Central memory CD8-positive, alpha-beta T cell (primary cell): ENCODE data around the gene ITPK1.

Source experiments
- ATAC-seq: fragments of 150-1000 bp; cut with Tn5 transposase; replicated peaks from 2 replicates; pipeline ENCODE4 v1.10.0; 2022; ENCODE audit warnings: mild to moderate bottlenecking, moderate FRiP score, moderate number of reproducible peaks; ENCODE audit not compliant: poor library complexity, severe bottlenecking; ENCODE audit errors: extremely low read depth
- DNase-seq, 2 donors: peaks; one replicate each; pipeline ENCODE4 v3.0.0; 2021; ENCODE audit warnings: low spot score in 2 of 2
- H3K27ac Mint-ChIP-seq: one replicate; pipeline ENCODE4 v1.8.0; 2022; ENCODE audit warnings: low read depth, mild to moderate bottlenecking, moderate library complexity, mixed read lengths
- H3K27me3 Mint-ChIP-seq: one replicate; pipeline ENCODE4 v1.8.0; 2022; ENCODE audit warnings: mixed read lengths
- H3K36me3 Mint-ChIP-seq: one replicate; pipeline ENCODE4 v1.8.0; 2022; ENCODE audit warnings: mild to moderate bottlenecking, moderate library complexity, mixed read lengths; ENCODE audit not compliant: insufficient read depth
- H3K4me1 Mint-ChIP-seq: one replicate; pipeline ENCODE4 v1.8.0; 2022; ENCODE audit warnings: mixed read lengths
- H3K4me3 Mint-ChIP-seq: one replicate; pipeline ENCODE4 v1.8.0; 2022; ENCODE audit warnings: mild to moderate bottlenecking, moderate library complexity, mixed read lengths
- H3K9me3 Mint-ChIP-seq: one replicate; pipeline ENCODE4 v1.8.0; 2022; ENCODE audit warnings: mixed read lengths

The ITPK1 gene

DNA sequence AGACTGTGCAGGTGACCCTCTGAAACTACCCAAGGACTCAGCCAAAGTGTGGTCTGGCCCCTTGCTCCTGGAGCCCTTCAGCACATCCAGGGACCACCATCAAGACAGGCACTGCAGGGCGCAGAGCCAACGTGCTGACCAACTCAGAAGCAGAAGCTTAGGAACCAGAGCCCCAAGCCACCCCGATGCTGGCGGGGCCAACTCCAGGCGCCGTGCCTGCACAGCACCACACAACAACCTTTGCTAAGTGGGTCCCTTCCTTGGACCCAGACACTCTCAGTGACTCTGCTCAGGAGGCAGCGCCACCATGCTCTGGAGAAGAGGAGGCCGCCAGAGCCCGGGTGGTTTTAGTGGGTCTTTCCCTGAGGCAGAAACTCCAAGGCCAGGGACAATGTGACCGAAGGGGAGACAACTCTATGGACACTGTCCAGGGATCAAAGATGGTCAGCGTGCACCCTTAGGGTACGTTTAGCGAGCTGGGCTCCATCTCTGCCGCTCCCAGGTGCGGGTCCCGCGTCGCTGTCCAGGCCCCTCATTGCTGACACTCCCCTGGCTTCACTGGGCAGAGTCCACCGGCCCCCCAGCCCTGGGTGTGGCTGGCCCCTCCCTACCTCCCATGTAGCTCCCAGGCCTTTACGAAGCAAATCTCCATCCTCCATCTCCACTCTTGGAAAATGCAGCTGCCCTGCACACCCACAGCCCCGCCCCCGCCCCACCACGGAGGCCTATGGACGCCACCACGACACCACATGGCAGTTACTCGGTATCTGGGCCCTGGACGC, 176.6 kb downstream of the ITPK1 start:
- H3K27ac Mint-ChIP-seq = no peak overlapping the region
- no peaks in the 10 kb centered on the region for H3K4me1 Mint-ChIP-seq
- no peaks in the 10 kb centered on the region for H3K27me3 Mint-ChIP-seq
- no peak for DNase-seq
- H3K4me3 Mint-ChIP-seq = no peak overlapping the region
- no peak for ATAC-seq
- peaks cover 10% of the 10 kb centered on the region for H3K36me3 Mint-ChIP-seq
- H3K9me3 Mint-ChIP-seq = no peaks in the 10 kb centered on the region

- no peak for ATAC-seq
- Mint-ChIP-seq H3K36me3 (peaks cover 10% of the 10 kb centered on the region), H3K9me3 (no peaks in the 10 kb centered on the region)
These were observed 177.4 kb downstream of the ITPK1 start for GRCh38 chr14:92938235-92938875.

DNA sequence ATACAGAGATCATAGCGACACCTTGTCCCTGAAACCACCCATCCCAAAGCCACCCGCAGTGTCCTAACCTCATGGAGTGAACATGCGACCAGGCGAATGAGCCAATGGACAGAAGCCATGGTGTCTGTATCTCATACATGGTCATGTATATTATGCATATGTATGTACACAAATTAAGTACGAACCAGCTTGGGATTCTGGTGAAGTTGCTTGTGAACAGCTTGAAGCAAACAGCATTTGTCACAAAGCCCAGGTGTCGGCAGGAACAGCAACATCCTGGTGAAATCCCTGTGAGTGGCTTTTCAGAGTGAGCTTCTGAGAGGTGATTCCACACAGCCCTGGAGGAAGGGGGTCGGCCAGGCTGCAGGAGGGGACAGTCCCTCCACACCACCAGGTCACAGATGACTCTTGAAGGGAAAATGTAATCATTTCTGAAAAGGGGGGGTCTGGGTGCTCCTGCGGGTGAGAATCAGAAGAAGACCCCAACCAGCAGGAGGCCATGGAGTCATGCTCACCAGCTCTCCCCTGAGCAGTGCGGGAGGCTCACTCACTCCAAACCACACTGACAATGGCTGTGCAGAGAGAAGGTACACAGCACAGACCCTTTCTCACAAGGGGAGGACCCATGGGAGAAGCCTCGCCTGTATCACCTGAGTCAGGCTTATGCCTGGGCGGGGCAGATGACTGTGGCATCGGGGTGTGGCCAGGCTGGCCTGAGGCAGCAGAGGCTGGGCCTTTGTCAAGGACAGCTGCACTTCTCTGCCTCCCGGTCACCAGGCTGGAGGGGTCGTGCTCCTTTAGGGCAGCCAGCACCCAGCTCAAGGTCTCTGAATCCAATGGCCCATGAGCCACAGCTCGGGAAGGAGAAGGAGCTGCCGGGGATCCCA, 178.4 kb downstream of the ITPK1 start:
- Mint-ChIP-seq H3K4me3 (no peak overlapping the region), H3K27me3 (no peaks in the 10 kb centered on the region), H3K4me1 (no peaks in the 10 kb centered on the region), H3K36me3 (peaks cover 5% of the 10 kb centered on the region), H3K27ac (no peak overlapping the region), H3K9me3 (no peaks in the 10 kb centered on the region)
- ATAC-seq = no peak
- DNase-seq = no peak

More at GRCh38 chr14:92938235-92938875, 177.4 kb downstream of the ITPK1 start:
- no peak for DNase-seq
- Mint-ChIP-seq H3K4me3 (no peak overlapping the region), H3K4me1 (no peaks in the 10 kb centered on the region), H3K27me3 (no peaks in the 10 kb centered on the region), H3K27ac (no peak overlapping the region)

DNA sequence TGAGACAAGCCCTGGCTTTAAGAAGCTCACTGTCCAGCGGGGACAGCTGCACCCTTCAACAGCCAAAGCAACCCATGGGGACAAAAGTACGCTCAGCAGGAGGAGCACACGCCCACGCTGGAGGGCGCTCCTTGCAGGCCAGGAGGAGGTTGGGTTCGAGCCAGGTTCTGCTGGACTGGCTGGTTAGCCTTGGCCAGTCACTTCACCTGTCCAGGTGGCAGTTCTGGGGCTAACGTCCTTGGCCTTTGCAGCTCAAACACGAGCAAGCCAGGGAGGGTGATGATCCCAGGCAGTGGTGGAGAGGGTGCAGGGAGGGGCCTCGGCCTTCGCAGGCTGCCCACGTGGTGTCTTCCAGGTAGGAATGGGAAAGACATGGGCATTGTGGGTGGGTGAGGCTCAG, 179.6 kb downstream of the ITPK1 start:
- no peak overlapping the region for H3K4me3 Mint-ChIP-seq
- ATAC-seq = no peak
- DNase-seq = no peak
- H3K9me3 Mint-ChIP-seq = no peaks in the 10 kb centered on the region
- H3K27ac Mint-ChIP-seq = no peak overlapping the region
- no peaks in the 10 kb centered on the region for H3K27me3 Mint-ChIP-seq
- peaks cover 1% of the 10 kb centered on the region for H3K36me3 Mint-ChIP-seq
- no peaks in the 10 kb centered on the region for H3K4me1 Mint-ChIP-seq

GRCh38 chr14:92935446-92935845, 180.3 kb downstream of the ITPK1 start:
- no peak for ATAC-seq
- no peak for DNase-seq
- Mint-ChIP-seq H3K9me3 (no peaks in the 10 kb centered on the region), H3K27me3 (no peaks in the 10 kb centered on the region), H3K4me1 (no peaks in the 10 kb centered on the region), H3K27ac (no peak overlapping the region), H3K36me3 (peaks cover 3% of the 10 kb centered on the region), H3K4me3 (no peak overlapping the region)

GRCh38 chr14:92934196-92935085, 181.3 kb downstream of the ITPK1 start:
- Mint-ChIP-seq H3K27me3 (no peaks in the 10 kb centered on the region), H3K4me3 (no peak overlapping the region), H3K9me3 (no peaks in the 10 kb centered on the region), H3K36me3 (peaks cover 6% of the 10 kb centered on the region), H3K4me1 (no peaks in the 10 kb centered on the region), H3K27ac (no peak overlapping the region)
- ATAC-seq (no peak), DNase-seq (no peak)

DNA sequence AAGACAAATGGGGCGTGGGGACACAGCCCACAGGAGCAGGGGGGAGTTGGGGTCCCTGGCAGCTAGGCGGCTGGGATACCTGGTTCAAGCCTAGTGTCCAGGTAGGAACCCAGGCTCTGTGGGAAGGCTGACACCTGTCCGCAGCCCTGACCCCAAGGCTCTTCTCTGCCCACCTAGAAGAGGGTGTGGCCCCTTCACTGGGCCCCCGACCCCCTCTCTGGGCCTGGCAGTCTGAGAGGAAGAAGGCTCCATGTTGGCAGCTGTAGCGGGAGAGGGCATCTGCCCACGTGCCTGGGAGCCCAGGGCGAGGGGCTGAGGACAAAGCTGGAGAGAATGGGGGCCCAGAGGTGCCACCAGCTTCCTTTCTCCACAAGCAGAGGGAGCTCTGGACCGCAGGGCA, 182.2 kb downstream of the ITPK1 start:
- no peaks in the 10 kb centered on the region for H3K27me3 Mint-ChIP-seq
- DNase-seq (no peak), ATAC-seq (no peak)
- H3K4me1 Mint-ChIP-seq = no peaks in the 10 kb centered on the region
- no peak overlapping the region for H3K27ac Mint-ChIP-seq
- no peaks in the 10 kb centered on the region for H3K9me3 Mint-ChIP-seq
- H3K4me3 Mint-ChIP-seq = no peak overlapping the region
- H3K36me3 Mint-ChIP-seq = peaks cover 5% of the 10 kb centered on the region

DNA sequence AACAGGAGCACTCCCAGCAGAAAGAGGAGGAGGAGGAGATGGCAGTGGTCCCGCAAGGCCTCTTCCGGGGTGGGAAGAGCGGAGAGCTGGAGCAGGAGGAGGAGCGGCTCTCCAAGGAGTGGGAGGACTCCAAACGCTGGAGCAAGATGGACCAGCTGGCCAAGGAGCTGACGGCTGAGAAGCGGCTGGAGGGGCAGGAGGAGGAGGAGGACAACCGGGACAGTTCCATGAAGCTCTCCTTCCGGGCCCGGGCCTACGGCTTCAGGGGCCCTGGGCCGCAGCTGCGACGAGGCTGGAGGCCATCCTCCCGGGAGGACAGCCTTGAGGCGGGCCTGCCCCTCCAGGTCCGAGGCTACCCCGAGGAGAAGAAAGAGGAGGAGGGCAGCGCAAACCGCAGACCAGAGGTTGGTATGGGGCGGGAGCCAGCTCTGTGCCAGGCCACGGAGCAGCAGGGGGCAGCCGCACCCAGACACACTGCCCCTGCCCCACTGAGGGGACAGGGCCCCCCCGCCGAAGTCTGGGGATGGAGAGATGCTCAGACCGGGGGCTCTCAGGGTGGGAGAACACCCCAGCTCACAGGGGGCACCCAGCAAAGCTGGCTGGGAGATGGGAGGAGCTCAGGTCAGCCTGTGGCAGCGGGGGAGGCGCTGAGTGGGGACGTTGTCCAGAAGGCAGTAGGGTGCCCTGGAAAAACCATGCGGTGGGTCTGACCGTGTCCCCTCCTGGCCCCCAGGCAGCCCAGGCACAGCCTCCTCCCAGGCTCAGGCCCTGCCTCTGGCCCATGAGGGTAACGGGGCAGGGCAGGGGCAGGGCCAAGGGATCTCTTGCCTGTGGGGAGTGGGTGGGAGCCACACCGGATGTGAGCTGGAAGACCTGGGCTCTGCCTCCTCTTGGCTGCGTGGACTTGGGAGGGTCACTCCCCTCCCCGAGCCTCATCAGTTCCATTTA, 183.0 kb downstream of the ITPK1 start:
- DNase-seq (no peak), ATAC-seq (no peak)
- no peak overlapping the region for H3K4me3 Mint-ChIP-seq
- H3K36me3 Mint-ChIP-seq = peaks cover 5% of the 10 kb centered on the region
- H3K9me3 Mint-ChIP-seq = no peaks in the 10 kb centered on the region
- no peaks in the 10 kb centered on the region for H3K4me1 Mint-ChIP-seq
- no peaks in the 10 kb centered on the region for H3K27me3 Mint-ChIP-seq
- no peak overlapping the region for H3K27ac Mint-ChIP-seq

DNA sequence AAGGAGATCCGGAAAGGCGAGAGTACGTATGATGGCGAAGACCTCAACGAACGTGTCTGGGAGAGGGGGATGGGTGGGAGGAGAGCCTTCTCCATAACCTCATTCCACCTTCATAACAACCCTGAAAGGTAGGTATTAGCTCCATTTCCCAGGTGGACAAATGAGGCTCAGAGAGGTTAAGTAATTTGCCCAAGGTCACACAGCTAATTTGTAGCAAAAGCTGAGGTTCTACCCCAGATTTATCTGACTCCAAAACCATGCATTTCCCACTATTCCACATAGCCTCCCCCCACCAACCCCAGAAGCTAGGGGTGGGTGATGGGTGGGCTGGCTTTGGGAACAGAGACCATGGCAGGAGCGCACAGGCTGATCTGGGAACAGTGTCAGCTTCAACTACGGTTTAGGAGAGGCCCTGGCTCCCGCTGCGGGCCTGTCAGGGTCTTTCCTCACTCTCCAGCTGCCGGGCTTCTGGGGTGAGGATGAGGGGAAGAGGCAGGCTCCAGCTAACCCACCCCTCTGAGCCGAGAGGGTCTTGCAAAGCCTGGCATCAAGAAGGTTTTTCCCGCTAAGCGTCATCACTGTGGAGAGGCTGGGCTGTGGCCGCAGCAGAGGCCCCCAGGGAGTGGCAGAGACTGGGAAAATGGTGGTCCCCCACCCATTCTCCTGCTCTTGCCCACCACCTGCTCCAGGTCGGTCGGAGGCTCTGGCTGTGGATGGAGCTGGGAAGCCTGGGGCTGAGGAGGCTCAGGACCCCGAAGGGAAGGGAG, 183.9 kb downstream of the ITPK1 start:
- no peak overlapping the region for H3K27ac Mint-ChIP-seq
- H3K4me3 Mint-ChIP-seq = no peak overlapping the region
- H3K36me3 Mint-ChIP-seq = peaks cover 5% of the 10 kb centered on the region
- H3K27me3 Mint-ChIP-seq = no peaks in the 10 kb centered on the region
- no peak for DNase-seq
- no peak for ATAC-seq
- H3K4me1 Mint-ChIP-seq = no peaks in the 10 kb centered on the region
- no peaks in the 10 kb centered on the region for H3K9me3 Mint-ChIP-seq

DNA sequence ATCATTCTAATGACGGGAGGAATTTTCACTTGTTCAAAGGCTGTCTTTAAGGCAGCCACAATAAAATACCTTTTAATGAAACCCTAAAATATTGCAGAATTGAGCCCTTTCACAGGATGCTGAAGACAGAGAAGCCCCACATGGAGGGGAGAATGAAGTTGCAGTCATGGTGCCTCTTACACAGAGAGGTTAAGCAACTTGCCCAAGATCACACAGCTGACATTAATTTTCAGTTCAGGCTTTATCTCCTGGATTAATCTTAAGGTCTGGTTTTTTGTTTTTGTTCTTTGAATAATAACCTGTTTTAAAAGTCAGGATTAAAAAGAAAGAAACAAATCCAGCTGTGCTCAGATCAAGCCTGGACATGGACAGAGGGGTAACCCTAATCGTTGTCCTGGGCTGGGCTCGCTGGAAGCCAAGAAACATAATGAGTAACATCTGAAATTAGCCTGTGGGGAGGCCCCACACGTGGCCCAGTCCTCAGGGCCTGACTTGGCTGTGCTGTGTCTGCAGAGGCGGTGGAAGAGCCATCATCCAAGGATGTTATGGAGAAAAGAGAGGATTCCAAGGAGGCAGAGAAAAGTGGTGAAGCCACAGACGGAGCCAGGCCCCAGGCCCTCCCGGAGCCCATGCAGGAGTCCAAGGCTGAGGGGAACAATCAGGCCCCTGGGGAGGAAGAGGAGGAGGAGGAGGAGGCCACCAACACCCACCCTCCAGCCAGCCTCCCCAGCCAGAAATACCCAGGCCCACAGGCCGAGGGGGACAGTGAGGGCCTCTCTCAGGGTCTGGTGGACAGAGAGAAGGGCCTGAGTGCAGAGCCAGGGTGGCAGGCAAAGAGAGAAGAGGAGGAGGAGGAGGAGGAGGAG, 184.8 kb downstream of the ITPK1 start:
- no peaks in the 10 kb centered on the region for H3K4me1 Mint-ChIP-seq
- ATAC-seq (no peak), DNase-seq (no peak)
- H3K27me3 Mint-ChIP-seq = peaks cover 7% of the 10 kb centered on the region
- H3K4me3 Mint-ChIP-seq = no peak overlapping the region
- H3K9me3 Mint-ChIP-seq = no peaks in the 10 kb centered on the region
- H3K27ac Mint-ChIP-seq = no peak overlapping the region
- H3K36me3 Mint-ChIP-seq = peaks cover 5% of the 10 kb centered on the region
